Right atrium auricular region (tissue), 2 donors: Measurements from ENCODE around the gene WWC2. TPM values are rescaled to one million over a fixed set of nuclear protein-coding genes. Genes with fewer than 3 reads are reported as not detected.

ENCODE experiments used
- DNase-seq: peaks from one replicate; pipeline ENCODE4 v3.0.0-alpha.2; 2019; ENCODE audit warnings: low spot score
- H3K27ac ChIP-seq, 2 donors: fragments of 200-600 bp; sonication (generic); 1 replicate in 1 of 2; 2 replicates in 1 of 2; pipeline ENCODE4 v1.5.1; 2016 to 2019
- H3K27me3 ChIP-seq, 2 donors: fragments of 200-600 bp; sonication (generic); one replicate each; pipeline versions ENCODE4 v1.5.1 to v1.6.0; 2017 to 2019
- H3K36me3 ChIP-seq: fragments of 200-600 bp; sonication (generic); one replicate; pipeline ENCODE4 v1.5.1; 2016
- H3K4me1 ChIP-seq, 2 donors: fragments of 200-600 bp; sonication (generic); one replicate each; pipeline versions ENCODE4 v1.5.1 to v1.6.0; 2017 to 2019
- H3K4me3 ChIP-seq, 2 donors: fragments of 200-600 bp; sonication (generic); 1 replicate in 1 of 2; 2 replicates in 1 of 2; pipeline ENCODE4 v1.5.1; 2017 to 2019; ENCODE audit warnings: mild to moderate bottlenecking in 1 of 2, moderate library complexity in 1 of 2
- H3K9me3 ChIP-seq, 2 donors: fragments of 200-600 bp; sonication (generic); one replicate each; pipeline ENCODE4 v1.5.1; 2019
- CTCF ChIP-seq, 2 donors: fragments of 200-600 bp; sonication (generic); IDR thresholded peaks; one replicate each; pipeline ENCODE4 v1.5.1; 2019; ENCODE audit warnings: antibody characterized with exemption in 2 of 2
- total RNA-seq, 2 donors: library from RNA; depleted of rRNA; stranded (reverse); fragments of >200 nt; gene quantifications; one replicate each; pipeline ENCODE4 v1.1.0, GENCODE V29; 2016

The WWC2 gene
- total RNA-seq, 2 donors from 2014 or later, result 22.4 to 22.7 TPM

GRCh38 chr4:183352546-183352945 lies 253.5 kb downstream of the WWC2 start:
- Histone ChIP-seq H3K9me3 (no peaks in the 10 kb centered on the region), H3K4me3 (no peak overlapping the region), H3K36me3 (no peaks in the 10 kb centered on the region), H3K4me1 (no peaks in the 10 kb centered on the region), H3K27ac (no peak overlapping the region), H3K27me3 (no peaks in the 10 kb centered on the region)
- DNase-seq, result no peak
- TF ChIP-seq CTCF (IDR thresholded peaks at IDR 0.05), result no peak

DNA sequence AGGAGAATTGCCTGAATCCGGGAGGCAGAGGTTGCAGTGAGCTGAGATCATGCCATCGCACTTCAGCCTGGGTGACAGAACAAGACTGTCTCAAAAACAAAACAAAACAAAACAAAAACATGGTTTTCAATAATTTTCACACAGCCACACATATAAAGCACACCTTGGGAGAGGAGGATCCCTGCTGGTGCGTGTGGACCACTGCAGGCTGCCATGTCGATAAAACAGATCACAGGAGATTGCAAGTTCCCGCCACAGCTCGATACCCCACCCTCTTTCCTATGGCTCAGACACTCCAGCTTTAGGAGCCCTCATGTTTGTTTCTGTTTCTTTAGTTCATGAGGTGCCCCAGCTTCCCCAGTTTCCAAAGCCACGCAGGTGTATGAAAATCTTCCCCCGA lies 254.5 kb downstream of the WWC2 start:
- no peak for TF ChIP-seq CTCF (IDR thresholded peaks at IDR 0.05)
- H3K4me1 ChIP-seq, result no peaks in the 10 kb centered on the region
- no peak overlapping the region for H3K4me3 ChIP-seq
- no peaks in the 10 kb centered on the region for H3K36me3 ChIP-seq
- no peak overlapping the region for H3K27ac ChIP-seq
- H3K9me3 ChIP-seq, result no peaks in the 10 kb centered on the region
- H3K27me3 ChIP-seq, result no peaks in the 10 kb centered on the region
- no peak for DNase-seq

- no peaks in the 10 kb centered on the region for H3K9me3 ChIP-seq
- no peak overlapping the region for H3K4me3 ChIP-seq
- TF ChIP-seq CTCF (IDR thresholded peaks at IDR 0.05), result no peak
- H3K27ac ChIP-seq, result no peak overlapping the region
- H3K27me3 ChIP-seq, result no peaks in the 10 kb centered on the region
- DNase-seq, result no peak
- no peaks in the 10 kb centered on the region for H3K4me1 ChIP-seq
- H3K36me3 ChIP-seq, result no peaks in the 10 kb centered on the region
Measured at GRCh38 chr4:183354219-183354618, 255.2 kb downstream of the WWC2 start.

- H3K27me3 ChIP-seq, result no peaks in the 10 kb centered on the region
- H3K36me3 ChIP-seq, result no peaks in the 10 kb centered on the region
- no peak overlapping the region for H3K4me3 ChIP-seq
- H3K27ac ChIP-seq, result no peak overlapping the region
- H3K9me3 ChIP-seq, result no peaks in the 10 kb centered on the region
- DNase-seq, result no peak
- H3K4me1 ChIP-seq, result no peaks in the 10 kb centered on the region
- no peak for TF ChIP-seq CTCF (IDR thresholded peaks at IDR 0.05)
Measured at GRCh38 chr4:183355405-183355804, 256.3 kb downstream of the WWC2 start.

DNA sequence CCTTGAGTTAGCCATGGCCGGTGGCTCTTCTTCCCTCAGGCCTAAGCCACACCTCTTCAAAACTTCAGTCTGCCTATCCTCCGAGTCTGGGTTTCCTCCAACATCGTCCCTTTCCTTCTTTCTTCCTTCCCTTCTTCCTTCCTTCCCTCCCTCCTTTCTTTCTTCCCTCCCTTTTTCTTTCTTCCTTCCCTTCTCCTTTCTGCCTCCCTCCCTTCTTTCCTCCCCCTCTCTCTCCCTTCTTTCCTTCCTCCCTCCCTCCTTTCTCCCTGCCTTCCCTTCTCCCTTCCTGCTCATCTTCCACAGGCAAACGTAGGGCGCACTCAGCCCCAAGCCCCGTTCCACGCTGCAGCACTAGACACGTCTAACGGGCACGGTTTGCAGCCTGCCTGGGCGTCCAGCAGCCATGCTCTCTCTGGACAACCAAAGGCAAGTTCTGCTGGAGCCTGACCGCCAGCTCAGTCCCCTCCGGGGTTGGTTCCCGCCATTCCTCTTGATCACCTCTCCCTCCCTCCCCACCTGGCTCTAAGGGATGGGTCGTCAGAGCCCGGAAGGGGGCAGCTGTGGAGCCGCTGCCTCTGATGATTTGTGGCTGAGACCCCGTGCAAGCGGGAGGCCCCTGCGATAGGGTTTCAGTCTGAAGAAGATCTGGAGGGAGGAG lies 257.2 kb downstream of the WWC2 start:
- Histone ChIP-seq H3K27ac (no peak overlapping the region), H3K4me3 (no peak overlapping the region), H3K9me3 (no peaks in the 10 kb centered on the region), H3K36me3 (no peaks in the 10 kb centered on the region), H3K4me1 (no peaks in the 10 kb centered on the region), H3K27me3 (no peaks in the 10 kb centered on the region)
- no peak for TF ChIP-seq CTCF (IDR thresholded peaks at IDR 0.05)
- no peak for DNase-seq
